ENCODE results near the gene RABGAP1L. TPM values are rescaled to one million over a fixed set of nuclear protein-coding genes. Genes with fewer than 3 reads are reported as not detected.
A peak's percentile ranks its signal among the peaks of the same experiment; 100 is the strongest.

Gene RABGAP1L
- total RNA-seq, 1 donor from 2014 or later, result 30.2 TPM

DNA sequence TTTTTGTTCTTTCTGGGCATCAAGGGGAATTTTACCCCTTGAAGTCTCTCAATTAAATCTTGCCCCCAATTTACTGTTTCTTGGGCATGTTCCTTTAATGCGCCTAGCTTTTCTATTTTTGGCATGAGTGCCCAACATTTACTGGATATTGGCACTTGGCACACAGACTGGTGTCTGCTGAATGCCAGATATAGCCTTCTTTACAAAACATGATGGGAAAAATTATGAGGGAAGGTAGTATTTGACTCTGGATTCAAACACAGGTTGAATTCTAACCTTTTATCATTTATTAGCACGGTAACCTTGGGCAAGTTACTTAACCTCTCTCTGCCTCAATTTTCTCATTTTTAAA lies 200.1 kb downstream of the RABGAP1L start:
- H3K9me3 Mint-ChIP-seq (ENCODE audit: unreplicated experiment), result no peaks in the 10 kb centered on the region
- no peaks in the 10 kb centered on the region for H3K36me3 Mint-ChIP-seq (ENCODE audit: low read depth, unreplicated experiment)
- H3K4me1 Mint-ChIP-seq (ENCODE audit: unreplicated experiment), result no peaks in the 10 kb centered on the region
- TF ChIP-seq, protein P1, sequence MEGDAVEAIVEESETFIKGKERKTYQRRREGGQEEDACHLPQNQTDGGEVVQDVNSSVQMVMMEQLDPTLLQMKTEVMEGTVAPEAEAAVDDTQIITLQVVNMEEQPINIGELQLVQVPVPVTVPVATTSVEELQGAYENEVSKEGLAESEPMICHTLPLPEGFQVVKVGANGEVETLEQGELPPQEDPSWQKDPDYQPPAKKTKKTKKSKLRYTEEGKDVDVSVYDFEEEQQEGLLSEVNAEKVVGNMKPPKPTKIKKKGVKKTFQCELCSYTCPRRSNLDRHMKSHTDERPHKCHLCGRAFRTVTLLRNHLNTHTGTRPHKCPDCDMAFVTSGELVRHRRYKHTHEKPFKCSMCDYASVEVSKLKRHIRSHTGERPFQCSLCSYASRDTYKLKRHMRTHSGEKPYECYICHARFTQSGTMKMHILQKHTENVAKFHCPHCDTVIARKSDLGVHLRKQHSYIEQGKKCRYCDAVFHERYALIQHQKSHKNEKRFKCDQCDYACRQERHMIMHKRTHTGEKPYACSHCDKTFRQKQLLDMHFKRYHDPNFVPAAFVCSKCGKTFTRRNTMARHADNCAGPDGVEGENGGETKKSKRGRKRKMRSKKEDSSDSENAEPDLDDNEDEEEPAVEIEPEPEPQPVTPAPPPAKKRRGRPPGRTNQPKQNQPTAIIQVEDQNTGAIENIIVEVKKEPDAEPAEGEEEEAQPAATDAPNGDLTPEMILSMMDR (IDR thresholded peaks at IDR 0.05; ENCODE audit: unreplicated experiment), result no peak
- no peaks in the 10 kb centered on the region for H3K27me3 Mint-ChIP-seq (ENCODE audit: unreplicated experiment)
- H3K27ac Mint-ChIP-seq (ENCODE audit: unreplicated experiment), result no peak overlapping the region
- no peak for DNase-seq (ENCODE audit: low spot score)
- no peak overlapping the region for H3K4me3 Mint-ChIP-seq (ENCODE audit: unreplicated experiment)

DNA sequence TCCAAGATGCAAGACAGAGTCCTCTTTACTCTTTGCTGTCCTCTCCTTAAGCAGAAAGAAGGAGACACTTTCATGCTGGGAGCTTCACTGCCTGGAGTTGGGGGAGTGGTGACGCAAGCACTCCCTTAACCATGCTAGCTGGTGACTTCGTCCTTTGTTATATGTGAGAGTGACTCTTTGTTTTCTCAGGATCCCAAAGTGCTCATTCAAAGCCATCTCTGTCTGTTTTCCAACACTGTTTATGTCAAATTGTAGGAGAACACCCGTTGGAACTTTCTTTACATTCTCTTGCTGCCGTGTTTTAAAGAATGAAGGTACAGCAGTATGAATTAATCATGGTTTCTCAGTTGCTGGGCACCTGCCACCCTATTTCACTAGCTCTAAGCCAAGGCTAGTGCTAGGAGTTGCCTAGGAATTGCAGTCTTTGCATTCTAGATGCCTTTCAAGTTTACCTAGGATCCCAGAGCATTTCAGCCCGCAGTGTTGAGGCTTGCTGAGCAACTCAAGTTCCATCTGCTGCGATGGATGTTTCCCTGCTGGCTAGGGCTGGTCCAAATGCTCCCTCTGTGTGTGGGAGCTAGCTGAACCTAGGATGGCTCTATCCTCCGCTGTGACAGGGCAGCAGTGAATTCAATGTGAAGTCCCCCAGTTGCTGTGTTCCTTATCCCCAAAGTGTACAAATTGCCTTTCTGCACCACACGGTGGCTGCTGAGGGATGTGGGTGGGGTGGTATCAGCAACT lies 205.8 kb downstream of the RABGAP1L start:
- no peaks in the 10 kb centered on the region for H3K9me3 Mint-ChIP-seq (ENCODE audit: unreplicated experiment)
- H3K4me3 Mint-ChIP-seq (ENCODE audit: unreplicated experiment), result no peak overlapping the region
- no peaks in the 10 kb centered on the region for H3K36me3 Mint-ChIP-seq (ENCODE audit: low read depth, unreplicated experiment)
- no peak for DNase-seq (ENCODE audit: low spot score)
- H3K4me1 Mint-ChIP-seq (ENCODE audit: unreplicated experiment), result no peaks in the 10 kb centered on the region
- H3K27me3 Mint-ChIP-seq (ENCODE audit: unreplicated experiment), result no peaks in the 10 kb centered on the region
- no peak overlapping the region for H3K27ac Mint-ChIP-seq (ENCODE audit: unreplicated experiment)
- TF ChIP-seq, protein P1 (IDR thresholded peaks at IDR 0.05; ENCODE audit: unreplicated experiment), result no peak

DNA sequence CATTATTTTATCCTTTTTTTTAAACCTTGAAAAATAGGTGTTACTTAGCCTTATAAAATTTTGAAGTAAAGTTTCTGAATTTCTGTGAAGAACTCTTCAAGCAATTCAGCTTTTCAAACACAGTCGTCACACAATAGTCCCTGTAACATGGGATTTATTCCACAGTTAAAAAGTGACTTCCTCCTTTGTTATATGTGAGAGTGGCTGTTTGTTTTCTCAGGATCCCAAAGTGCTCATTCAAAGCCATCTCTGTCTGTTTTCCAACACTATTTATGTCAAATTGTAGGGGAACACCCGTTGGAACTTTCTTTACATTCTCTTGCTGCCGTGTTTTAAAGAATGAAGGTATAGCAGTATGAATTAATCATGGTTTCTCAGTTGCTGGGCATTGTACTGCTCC lies 207.6 kb downstream of the RABGAP1L start:
- Mint-ChIP-seq H3K27ac (ENCODE audit: unreplicated experiment) (no peak overlapping the region), H3K27me3 (ENCODE audit: unreplicated experiment) (no peaks in the 10 kb centered on the region), H3K9me3 (ENCODE audit: unreplicated experiment) (no peaks in the 10 kb centered on the region)

DNA sequence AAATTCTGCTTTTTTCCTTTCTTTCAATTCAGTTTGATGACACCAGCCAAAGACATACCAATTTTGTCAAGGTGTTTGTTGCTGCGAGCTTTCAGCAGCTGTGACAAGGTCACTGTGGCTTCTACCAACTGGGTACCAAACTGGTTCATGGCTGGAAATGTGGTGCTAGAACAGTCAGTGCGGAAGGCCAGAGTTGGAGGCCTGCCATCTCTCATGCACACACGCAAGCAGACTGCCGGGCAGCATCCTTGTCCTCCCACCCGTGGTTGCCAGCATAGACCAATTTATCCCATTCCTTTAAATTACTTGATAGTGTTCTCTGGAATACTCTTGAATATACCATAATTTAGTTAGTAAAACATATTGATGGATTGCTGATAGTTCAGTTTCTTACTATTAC lies 208.6 kb downstream of the RABGAP1L start:
- H3K27ac Mint-ChIP-seq (ENCODE audit: unreplicated experiment), result no peak overlapping the region
- no peak for DNase-seq (ENCODE audit: low spot score)
- peaks cover under 1% of the 10 kb centered on the region for H3K4me1 Mint-ChIP-seq (ENCODE audit: unreplicated experiment)
- H3K4me3 Mint-ChIP-seq (ENCODE audit: unreplicated experiment), result no peak overlapping the region
- no peaks in the 10 kb centered on the region for H3K9me3 Mint-ChIP-seq (ENCODE audit: unreplicated experiment)
- no peaks in the 10 kb centered on the region for H3K36me3 Mint-ChIP-seq (ENCODE audit: low read depth, unreplicated experiment)
- H3K27me3 Mint-ChIP-seq (ENCODE audit: unreplicated experiment), result no peaks in the 10 kb centered on the region
- TF ChIP-seq, protein P1 (IDR thresholded peaks at IDR 0.05; ENCODE audit: unreplicated experiment), result no peak

More for the DNA sequence above, 207.6 kb downstream of the RABGAP1L start:
- TF ChIP-seq, protein P1 (IDR thresholded peaks at IDR 0.05; ENCODE audit: unreplicated experiment), result no peak
- Mint-ChIP-seq H3K36me3 (ENCODE audit: low read depth, unreplicated experiment) (no peaks in the 10 kb centered on the region), H3K4me3 (ENCODE audit: unreplicated experiment) (no peak overlapping the region), H3K4me1 (ENCODE audit: unreplicated experiment) (no peaks in the 10 kb centered on the region)
- no peak for DNase-seq (ENCODE audit: low spot score)

DNA sequence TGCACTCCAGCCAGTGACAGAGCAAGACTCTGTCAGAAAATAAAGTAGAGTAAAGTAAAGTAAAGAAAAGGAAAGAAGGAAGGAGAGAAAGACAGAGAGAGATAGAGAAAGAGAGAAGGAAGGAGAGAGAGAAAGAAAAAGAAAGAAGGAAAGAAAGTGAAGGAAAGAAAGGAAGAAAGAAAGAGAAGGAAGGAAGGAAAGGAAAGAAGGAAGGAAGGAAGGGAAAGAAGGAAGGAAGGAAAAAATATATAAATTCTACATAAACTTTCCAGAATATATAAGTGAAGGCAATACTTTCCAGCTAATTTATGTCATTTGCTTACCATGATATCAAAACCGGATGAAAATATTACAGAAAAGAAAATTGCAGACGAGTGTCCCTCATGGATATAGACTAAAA lies 216.7 kb downstream of the RABGAP1L start:
- DNase-seq (ENCODE audit: low spot score), result no peak
- Mint-ChIP-seq H3K4me3 (ENCODE audit: unreplicated experiment) (no peak overlapping the region), H3K36me3 (ENCODE audit: low read depth, unreplicated experiment) (peaks cover 5% of the 10 kb centered on the region), H3K27me3 (ENCODE audit: unreplicated experiment) (no peaks in the 10 kb centered on the region), H3K27ac (ENCODE audit: unreplicated experiment) (peak overlapping the region; percentile 20), H3K4me1 (ENCODE audit: unreplicated experiment) (peaks cover 3% of the 10 kb centered on the region), H3K9me3 (ENCODE audit: unreplicated experiment) (no peaks in the 10 kb centered on the region)
- TF ChIP-seq, protein P1 (IDR thresholded peaks at IDR 0.05; ENCODE audit: unreplicated experiment), result no peak

Data from endothelial cell (in vitro differentiated cells).